ENCODE data around the gene YARS1.

YARS1 gene

GRCh38 chr1:32817159-32817814 is at the start of gene YARS1, which contains the start of gene S100PBP:
TSS of gene YARS1 (minus strand) at chr1:32817358. CDS start at chr1:32817244, 114 bp downstream.
TSS of gene S100PBP (plus strand) at chr1:32817653. CDS start at chr1:32826100, 8,447 bp downstream.
- DNase-seq, result peak; percentile 100

DNA sequence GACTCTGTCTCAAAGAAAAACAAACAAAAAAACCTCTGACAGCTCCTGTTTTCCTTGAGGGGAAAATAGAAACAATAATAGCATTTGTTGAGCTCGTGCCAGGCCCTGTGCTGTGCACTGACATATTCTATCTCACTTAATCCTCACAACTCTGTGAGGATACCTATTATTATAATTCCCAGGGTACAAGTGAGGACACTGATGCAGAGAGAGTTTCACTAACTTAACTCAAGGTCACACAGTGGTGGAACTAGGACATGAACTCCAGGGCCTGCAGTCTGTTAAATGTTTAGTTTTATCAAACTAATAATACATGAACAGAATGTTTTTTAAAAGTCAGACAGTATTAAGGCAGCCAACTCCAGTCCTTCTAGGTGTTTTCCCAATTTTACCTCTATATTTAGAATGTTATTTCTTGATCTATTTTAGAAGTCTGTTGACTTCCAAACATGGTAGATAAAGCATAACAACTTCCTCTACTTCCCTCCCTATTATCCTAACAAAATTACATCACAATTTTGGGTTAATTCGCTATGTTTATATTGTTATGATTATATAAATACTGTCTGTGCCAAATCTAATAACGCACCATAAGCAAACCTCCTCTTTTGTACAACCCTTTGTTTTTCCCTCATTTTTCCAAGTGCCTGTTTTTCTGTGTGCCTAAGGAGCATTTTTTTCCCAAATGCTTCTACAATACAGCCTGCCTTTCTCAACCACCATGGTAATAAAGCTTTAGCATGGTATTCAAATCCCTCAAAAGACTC is 48.7 kb upstream of the YARS1 start:
- no peak for DNase-seq

DNA sequence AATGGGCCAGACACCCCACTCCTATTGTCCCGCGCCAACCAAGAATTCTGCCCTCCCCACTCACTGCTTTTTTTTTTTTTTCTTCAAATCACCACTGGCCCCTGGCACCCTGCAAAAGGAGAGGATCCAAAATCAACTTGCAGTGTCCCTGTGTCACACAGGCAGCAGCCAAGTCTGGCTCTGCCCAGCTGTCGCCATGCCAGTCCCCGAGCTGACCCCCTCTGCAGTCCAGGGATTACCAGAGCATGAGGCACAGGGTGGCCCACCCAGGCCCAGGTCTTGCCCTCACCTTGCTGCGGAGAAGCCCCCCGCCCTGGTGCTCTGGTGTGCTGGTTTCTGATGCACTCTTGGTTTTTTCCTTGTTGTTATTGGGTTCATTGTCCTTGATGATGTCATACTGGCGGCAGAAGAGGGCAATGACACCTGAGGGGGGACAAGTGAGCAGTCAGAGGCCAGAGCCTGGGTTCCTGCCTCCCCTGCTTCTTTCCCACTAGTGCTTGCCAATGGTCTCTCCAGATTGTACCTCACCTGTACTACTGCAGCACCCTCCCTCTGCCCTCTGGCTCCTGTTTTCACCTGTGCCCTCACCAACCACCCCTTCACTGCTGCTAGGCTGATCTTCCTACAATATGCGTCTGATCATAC is 47.3 kb upstream of the YARS1 start:
- no peak for DNase-seq

DNA sequence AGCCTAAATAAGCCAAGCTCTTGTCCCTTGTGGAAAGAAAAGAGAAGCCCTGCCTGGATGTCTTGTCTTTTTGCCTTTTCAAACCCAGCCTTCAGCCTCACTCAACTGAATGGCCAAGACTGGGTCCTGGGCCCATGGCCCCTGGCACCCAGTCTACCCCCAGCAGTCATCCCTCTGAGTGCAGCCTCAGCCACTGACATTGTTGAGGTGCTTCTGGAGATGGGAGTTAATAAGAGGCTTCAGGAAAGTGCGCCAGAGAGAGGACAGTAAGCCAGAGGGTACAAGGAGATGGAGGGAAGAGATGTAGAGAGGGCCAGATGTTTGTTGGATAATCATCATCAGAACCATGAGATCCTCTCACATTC is 46.7 kb upstream of the YARS1 start:
- no peak for DNase-seq

- DNase-seq, result no peak
These were observed 46.2 kb upstream of the YARS1 start for GRCh38 chr1:32863218-32863880.

DNA sequence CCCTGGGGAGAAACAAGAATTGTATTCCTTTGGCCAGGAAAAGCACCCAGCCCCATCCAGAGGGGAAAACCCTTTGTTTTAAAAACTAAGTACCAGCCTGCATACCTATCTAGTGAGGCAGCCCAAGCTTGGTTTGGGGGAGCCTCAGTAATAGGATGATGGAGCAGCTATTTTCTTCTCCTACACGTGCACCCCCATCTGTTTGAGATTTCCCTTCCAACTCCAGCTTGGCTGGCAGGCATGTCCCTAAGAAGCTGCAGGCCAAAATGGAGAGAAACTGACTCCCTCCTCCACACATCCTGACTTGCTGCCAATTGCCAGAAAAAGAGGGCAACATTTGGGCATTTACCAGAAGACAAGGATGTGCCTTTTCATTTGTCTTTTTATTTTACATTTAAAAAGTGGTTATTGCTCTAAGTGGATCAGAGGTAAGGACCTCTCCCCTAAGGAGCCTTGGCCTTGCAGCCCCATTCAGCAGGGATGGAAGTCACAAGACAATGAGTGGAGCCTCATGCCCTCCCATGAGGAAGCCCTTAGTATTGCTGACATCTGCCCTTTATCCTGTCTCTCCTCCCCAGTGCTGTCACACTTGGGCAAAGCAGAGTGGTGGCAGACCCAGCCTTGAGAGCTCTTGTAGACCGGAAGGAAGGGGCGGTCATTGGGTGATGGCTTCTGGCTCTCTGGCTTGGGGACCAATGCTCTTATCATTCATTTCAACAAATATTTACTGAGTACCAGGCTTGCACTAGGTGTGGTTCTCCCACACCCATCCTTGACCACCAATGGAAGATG is 44.9 kb upstream of the YARS1 start:
- DNase-seq, result no peak

DNA sequence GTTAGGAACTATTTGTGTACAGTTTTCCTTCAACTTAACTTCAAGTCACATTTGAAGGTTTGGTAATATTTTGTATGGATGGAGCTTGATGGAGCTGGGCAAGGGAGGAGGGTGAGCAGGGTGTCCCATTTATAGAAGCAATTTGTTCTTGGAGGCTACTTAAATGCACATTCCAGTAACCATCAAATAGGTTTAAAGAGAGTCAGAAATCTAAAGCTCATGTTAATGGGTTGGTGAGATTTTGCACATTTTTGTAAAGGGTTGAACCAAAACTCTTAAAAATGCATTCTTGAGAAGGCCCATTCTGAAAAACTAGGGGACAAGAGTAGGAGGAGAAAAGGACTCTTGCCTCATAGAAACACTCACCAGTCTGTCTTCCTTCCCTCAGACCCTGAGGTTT is 43.4 kb upstream of the YARS1 start:
- no peak for DNase-seq

DNA sequence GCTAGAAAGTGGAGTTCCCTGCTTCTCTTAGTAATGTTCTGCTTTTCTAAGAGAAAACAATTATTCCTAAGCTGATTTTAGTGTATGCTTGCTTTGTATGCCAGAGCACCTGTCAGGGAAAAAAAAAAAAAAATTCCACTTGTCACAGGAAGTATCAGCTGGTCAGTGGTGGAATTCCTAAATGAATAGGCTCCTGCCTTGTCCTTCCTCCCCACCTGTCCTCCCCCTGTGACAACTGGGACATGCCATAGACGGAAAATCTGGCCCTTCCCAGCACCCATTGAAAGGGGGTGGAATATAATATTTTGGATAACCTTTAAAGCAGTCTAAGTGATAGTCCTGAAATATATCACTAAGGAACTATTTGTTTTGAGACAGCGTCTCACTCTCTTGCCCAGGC is 42.8 kb upstream of the YARS1 start:
- no peak for DNase-seq

DNA sequence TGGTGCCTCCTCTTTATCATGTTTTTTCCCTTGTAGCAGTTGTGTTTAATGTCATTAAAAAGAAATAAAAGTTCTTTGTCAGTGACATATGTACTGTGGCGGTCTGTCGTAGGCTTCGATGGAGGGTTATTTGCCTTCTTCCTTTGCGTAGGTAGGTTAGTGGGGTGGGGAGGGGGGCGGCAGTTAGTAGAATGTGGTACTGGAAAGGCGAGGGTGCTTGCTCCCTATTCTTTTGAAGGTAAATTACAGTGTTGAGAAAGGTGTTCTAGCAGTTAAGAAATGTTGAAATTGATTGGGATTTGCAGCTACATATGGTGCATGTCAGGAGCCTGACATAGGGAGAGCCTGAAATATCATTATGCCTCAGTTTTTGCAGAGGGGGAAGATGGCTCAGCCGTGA is 41.6 kb upstream of the YARS1 start:
- DNase-seq, result no peak

- DNase-seq, result no peak
These were observed 41.0 kb upstream of the YARS1 start for GRCh38 chr1:32858136-32858535.

DNA sequence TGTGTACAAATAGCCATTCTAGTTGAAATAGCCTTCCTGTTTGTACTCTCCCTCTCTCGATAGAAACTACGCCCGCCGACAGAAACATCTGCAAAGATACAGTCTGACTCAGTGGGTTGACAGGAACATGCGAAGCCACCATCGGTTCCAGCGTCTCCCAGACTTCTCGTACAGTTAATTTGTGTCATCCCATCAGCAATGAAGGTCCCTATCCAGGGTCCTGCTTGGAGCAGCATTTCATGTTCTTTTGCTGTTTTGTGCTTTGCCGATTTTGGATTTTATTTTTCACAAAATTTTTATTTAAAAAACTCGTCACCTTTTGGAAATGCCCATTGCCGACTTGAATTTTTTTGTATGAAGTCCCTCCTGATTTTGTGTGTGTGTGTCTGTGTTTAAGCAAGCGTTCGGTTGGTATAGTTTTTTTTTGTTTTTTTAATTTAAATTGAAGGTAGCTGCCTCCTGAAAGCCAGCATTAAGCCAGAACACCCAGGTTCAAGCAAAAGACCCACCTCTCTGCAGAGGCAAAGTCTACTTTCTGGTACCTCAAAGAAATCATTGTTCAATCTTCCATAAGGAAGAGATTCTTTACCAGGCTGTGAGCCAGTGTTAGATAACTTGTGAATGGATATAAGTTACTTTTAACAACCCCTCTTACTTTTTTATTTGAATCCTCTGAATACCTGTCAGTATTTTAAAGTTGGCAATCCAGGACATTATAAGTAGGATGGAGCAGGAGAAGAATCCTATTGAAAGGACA is 38.9 kb upstream of the YARS1 start:
- no peak for DNase-seq

DNA sequence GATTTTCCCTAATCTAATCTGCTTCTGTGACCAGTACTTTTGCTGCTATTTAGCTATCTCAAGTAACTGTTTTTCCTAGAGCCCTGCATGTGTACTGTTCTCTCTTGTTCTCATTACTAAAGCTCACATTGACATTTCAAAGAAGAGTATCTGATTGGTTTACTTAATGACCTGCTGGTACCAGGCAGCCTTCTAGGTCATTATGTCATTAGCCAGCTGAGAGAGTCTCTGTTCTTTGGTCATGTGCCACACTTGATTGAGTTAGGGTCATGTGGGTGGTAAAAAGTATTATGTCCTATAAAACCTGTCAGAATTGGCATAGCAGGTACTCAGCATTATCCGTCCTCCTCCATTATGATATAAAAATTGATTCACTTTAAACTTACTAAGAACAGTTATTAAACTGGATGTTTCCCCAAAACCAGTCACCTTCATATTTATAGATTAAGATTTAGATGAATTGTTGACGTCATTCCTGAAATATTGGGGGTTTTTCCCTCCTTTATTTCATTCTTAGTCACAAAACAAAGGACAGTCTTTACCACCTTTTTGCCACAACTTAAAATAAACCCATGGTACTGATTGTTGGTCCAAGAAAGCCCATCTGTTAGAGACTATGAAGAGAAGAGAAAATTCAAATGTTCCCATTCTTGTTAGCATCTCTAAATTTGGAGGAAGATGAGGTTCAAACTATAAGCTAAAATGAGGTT is 31.4 kb upstream of the YARS1 start:
- DNase-seq, result no peak

DNA sequence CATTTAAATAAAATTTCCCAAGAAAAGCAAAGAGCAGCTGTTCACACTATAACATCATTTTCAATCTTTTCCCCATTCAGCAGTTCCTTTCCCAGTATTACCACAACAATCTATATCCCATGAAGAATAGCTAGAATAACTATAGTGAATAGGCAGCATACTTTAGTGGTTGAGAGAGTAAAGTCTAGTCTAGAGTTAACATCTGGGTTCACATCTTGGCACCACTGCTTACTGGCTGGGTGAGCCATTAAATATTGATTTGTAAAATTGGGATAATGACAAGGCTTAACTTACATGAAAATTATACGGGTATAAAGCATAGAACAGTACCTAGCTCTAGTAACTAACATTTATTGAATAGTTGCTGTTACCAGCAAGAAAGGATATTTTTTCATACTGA is 14.7 kb upstream of the YARS1 start:
- no peak for DNase-seq

DNA sequence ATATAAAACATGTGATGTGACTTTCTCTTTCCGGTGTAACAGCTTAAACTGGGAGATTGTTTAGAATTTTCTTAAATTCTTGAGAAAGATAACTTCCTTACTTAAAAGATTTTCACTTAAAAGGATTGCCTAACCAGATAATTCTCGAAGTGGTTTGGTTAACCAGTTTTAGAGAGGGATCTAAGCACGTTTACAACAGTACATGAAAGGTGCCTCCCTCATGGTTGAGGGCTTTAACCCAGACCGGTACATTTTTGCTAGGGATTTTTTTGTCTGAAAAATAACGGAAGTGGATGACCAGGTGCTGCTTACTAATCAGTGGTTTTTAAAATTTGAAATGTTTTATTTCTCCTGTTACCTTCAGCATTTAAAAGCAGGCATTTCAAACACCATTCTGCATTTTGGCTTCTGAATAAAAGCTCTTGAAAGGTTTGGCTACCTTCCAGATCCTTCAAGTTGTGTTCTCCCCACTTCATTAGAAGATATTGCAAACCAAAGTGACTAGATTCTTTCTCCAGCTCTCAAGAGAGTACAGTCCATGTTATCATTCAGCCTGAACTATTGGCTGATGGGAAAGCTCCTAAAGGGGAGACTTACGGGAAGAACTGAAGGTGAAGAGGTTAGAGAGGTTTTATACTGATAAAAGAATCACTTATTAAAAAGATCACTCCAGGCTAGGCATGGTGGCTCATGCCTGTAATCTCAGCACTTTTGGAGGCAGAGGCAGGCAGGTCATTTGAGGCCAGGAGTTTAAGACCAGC is 13.1 kb upstream of the YARS1 start:
- no peak for DNase-seq

- DNase-seq, result no peak
These were observed 11.2 kb upstream of the YARS1 start for GRCh38 chr1:32828341-32828740.

DNA sequence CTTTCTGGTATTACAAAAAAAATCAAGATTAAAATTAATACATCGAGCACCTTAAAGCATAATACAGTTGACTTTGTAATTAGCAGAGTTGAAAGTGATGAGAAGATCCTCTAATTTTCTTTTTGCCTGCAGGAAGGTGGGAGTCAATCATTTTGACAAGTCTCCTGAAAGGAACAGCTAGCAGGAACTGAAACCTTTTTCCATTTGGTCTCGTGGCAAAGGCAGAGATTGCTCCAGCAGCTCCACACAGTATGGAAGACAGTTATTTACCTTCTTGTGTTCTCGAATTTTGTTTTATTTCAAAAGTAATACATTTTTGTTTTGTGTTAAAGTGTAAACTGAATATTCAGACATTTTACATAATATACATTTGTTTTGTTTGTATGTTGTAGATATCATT is 8.0 kb upstream of the YARS1 start:
- no peak for DNase-seq

DNA sequence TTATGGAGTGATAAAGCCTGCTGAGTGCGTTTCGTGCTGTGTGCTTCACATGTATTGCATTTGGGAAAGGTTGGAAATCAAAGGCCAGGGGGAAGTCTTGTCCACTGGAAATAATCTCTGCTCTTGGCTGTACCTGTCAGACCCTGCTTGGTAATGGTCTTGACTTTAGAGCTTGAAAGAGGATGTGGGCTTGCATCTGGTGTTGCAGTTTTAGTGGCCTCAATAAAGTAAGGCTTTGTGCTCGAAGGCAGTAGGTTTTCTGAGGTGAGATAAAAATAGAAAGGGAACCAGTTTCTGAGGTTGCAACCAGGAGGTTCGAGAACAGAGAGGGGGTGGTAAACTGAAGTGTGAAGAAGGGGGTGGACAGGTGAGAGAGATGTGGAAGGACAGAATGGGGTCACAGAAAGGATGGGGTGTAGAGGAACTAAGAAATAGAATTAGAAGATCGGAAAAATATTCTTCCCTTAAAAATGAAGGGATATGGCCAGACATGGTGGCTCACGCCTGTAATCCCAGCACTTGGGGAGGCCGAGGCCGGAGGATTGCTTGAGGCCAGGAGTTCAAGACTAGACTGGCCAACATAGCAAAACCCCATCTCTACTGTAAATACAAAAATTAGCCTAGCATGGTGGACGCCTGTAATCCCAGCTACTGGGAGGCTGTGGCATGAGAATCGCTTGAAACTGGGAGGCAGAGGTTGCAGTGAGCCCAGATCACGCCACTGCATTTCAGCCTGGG is 1.8 kb upstream of the YARS1 start:
- DNase-seq, result peak; percentile 76

GRCh38 chr1:32817815-32818786 is 943 bp upstream of the YARS1 start:
- peak; percentile 39 for DNase-seq
